Nephron progenitor cell (in vitro differentiated cells): ENCODE data around the gene ITK.

Experiments
- DNase-seq: peaks from one replicate; pipeline ENCODE4 v3.0.0; 2021
- H3K27ac Mint-ChIP-seq: 2 replicates; pipeline ENCODE4 v1.8.0; 2021; ENCODE audit warnings: mild to moderate bottlenecking, moderate library complexity, mixed read lengths
- H3K27me3 Mint-ChIP-seq: 2 replicates; pipeline ENCODE4 v1.8.0; 2021; ENCODE audit warnings: mild to moderate bottlenecking, low read depth, mixed read lengths; ENCODE audit not compliant: poor library complexity
- H3K36me3 Mint-ChIP-seq: 2 replicates; pipeline ENCODE4 v1.8.0; 2021; ENCODE audit warnings: low read depth, mixed read lengths
- H3K4me1 Mint-ChIP-seq: 2 replicates; pipeline ENCODE4 v1.8.0; 2021; ENCODE audit warnings: mixed read lengths
- H3K4me3 Mint-ChIP-seq: 2 replicates; pipeline ENCODE4 v1.8.0; 2021; ENCODE audit warnings: mild to moderate bottlenecking, moderate library complexity, mixed read lengths
- H3K9me3 Mint-ChIP-seq: 2 replicates; pipeline ENCODE4 v1.8.0; 2021; ENCODE audit warnings: mild to moderate bottlenecking, moderate library complexity, mixed read lengths
- CTCF ChIP-seq: fragments of 200-600 bp; sonication (generic); IDR thresholded peaks from 2 replicates; pipeline ENCODE4 v1.5.0; 2021; ENCODE audit warnings: antibody characterized with exemption

ITK gene

GRCh38 chr5:157186309-157187045 lies 5.8 kb downstream of the ITK start:
- Mint-ChIP-seq H3K9me3 (no peaks in the 10 kb centered on the region), H3K4me1 (peaks cover 15% of the 10 kb centered on the region), H3K36me3 (no peaks in the 10 kb centered on the region), H3K27me3 (peaks cover 16% of the 10 kb centered on the region), H3K4me3 (no peak overlapping the region), H3K27ac (no peak overlapping the region)
- DNase-seq, result no peak
- TF ChIP-seq CTCF, result no peak

- no peak overlapping the region for H3K27ac Mint-ChIP-seq
- H3K36me3 Mint-ChIP-seq, result no peaks in the 10 kb centered on the region
- peaks cover 15% of the 10 kb centered on the region for H3K4me1 Mint-ChIP-seq
- no peak for TF ChIP-seq CTCF
- peaks cover 10% of the 10 kb centered on the region for H3K27me3 Mint-ChIP-seq
- DNase-seq, result no peak
- H3K9me3 Mint-ChIP-seq, result no peaks in the 10 kb centered on the region
- H3K4me3 Mint-ChIP-seq, result no peak overlapping the region
Observed at GRCh38 chr5:157187046-157187754, 6.6 kb downstream of the ITK start.

GRCh38 chr5:157188270-157188669 lies 7.6 kb downstream of the ITK start:
- no peak for DNase-seq
- Mint-ChIP-seq H3K9me3 (peaks cover 2% of the 10 kb centered on the region), H3K4me3 (no peak overlapping the region), H3K4me1 (peaks cover 15% of the 10 kb centered on the region), H3K27me3 (peaks cover 9% of the 10 kb centered on the region), H3K27ac (peak overlapping the region; percentile 22), H3K36me3 (no peaks in the 10 kb centered on the region)
- no peak for TF ChIP-seq CTCF

GRCh38 chr5:157189223-157189622 lies 8.6 kb downstream of the ITK start:
- no peak for TF ChIP-seq CTCF
- no peak for DNase-seq
- no peak overlapping the region for H3K27ac Mint-ChIP-seq
- no peaks in the 10 kb centered on the region for H3K36me3 Mint-ChIP-seq
- peaks cover 6% of the 10 kb centered on the region for H3K9me3 Mint-ChIP-seq
- peaks cover 3% of the 10 kb centered on the region for H3K27me3 Mint-ChIP-seq
- H3K4me1 Mint-ChIP-seq, result peaks cover 15% of the 10 kb centered on the region
- no peak overlapping the region for H3K4me3 Mint-ChIP-seq

GRCh38 chr5:157193699-157194424 lies 13.2 kb downstream of the ITK start:
- Mint-ChIP-seq H3K27me3 (peaks cover 24% of the 10 kb centered on the region), H3K4me3 (no peak overlapping the region), H3K9me3 (peaks cover 6% of the 10 kb centered on the region)

More at GRCh38 chr5:157193699-157194424, 13.2 kb downstream of the ITK start:
- H3K36me3 Mint-ChIP-seq, result no peaks in the 10 kb centered on the region
- H3K4me1 Mint-ChIP-seq, result peaks cover 11% of the 10 kb centered on the region
- no peak for DNase-seq
- TF ChIP-seq CTCF, result no peak
- no peak overlapping the region for H3K27ac Mint-ChIP-seq
